ENCODE results near the gene CHST8. TPM values are rescaled to one million over a fixed set of nuclear protein-coding genes. Genes with fewer than 3 reads are reported as not detected.

The CHST8 gene
- total and polyA plus RNA-seq, 4 experiments from 2014 or later, result not detected

DNA sequence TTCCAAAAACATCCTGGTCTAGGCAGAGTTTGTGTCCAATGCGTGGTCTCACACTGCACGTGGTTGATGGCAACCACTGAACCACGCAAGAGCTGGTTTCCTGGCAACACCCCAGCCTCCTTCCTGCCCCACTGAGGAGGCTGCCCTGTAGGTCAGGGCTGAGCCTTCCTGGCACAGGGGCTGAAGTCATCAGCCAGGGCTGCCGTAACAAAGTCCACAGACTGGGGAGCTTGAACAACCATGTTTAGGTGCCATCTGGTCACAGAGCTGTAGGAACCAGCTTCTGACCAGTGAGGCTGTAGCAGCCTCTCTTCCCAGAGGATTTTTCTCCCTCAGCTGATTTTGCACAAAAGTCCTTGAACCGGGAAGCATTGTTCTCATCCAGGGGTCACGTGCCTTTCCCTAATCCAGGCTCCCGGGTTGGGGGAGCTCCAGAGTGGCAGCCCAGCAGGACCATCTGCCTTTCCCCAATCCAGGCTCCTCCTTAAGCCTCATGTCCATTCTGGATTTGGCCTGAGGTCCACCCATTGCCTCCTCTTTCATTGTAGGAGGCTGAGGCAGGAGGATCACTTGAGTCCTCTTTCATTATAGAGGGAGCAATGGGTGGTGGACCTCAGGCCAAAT is 53.9 kb downstream of the CHST8 start:
- peaks cover 6 to 24% of the 10 kb centered on the region in 2 donors for H3K27me3 Mint-ChIP-seq
- ChIA-PET CTCF (ENCODE audit: partially characterized antibody) (no interaction called here), POLR2A (ENCODE audit: partially characterized antibody) (no interaction called here)
- no peak overlapping the region for H3K27ac Mint-ChIP-seq
- H3K4me1 Mint-ChIP-seq, result no peaks in the 10 kb centered on the region
- H3K4me3 Mint-ChIP-seq, result no peak overlapping the region
- Histone ChIP-seq H3K4me3 (ENCODE audit: low read length in 2 of 2) (no peak overlapping the region), H3K9me3 (ENCODE audit: control insufficient read depth in 1 of 2, low read length in 2 of 2) (no peaks in the 10 kb centered on the region), H3K27ac (ENCODE audit: low read depth, low read length) (no peak overlapping the region), H3K36me3 (ENCODE audit: insufficient read depth, low read length) (no peaks in the 10 kb centered on the region), H3K27me3 (ENCODE audit: insufficient read depth, low read length) (no peaks in the 10 kb centered on the region), H3K4me1 (ENCODE audit: insufficient read depth, low read length) (no peaks in the 10 kb centered on the region)
- DNase-seq, result no peak
- H3K9me3 Mint-ChIP-seq, result peaks cover 0 to 2% (median 0%) of the 10 kb centered on the region in 8 donors
- intact Hi-C loops (cut with micrococcal nuclease), result no loop called here
- no peaks in the 10 kb centered on the region for H3K36me3 Mint-ChIP-seq

DNA sequence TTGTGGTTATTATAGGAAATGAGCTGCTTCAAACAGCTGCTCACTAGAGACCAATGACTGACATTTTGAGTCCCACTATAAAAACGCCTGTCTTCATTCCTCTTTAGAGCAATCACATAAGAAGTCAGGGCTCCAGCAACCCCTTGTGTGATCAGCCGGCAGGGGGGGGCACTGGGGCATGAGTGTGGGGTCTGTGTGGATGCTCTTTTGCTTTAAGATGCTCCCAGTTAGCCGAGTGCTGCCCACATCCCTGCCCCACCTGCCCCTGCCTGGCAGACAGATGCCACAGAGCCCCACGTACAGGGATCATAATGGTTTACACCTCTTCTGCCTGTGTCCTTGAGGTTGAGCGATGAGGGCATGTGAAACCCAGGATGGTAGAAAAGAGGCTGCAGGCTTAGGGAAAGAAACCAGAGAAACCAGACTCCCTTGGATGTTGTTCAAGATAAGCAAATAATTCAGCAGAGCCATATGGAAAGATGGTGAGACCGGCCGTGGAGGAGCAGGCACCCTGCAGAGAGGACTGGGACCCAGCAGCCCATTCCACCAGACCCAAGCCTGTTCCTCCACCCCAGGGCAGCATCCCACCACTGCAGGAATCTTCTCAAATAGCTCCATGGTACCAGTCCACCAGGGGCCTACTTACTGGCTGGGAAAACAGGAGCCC is 55.4 kb downstream of the CHST8 start:
- Mint-ChIP-seq H3K27ac (no peak overlapping the region), H3K4me3 (no peak overlapping the region), H3K36me3 (no peaks in the 10 kb centered on the region), H3K4me1 (no peaks in the 10 kb centered on the region), H3K27me3 (peaks cover 6 to 17% of the 10 kb centered on the region in 2 donors), H3K9me3 (peaks cover 0 to 2% (median 0%) of the 10 kb centered on the region in 8 donors)
- no peak for DNase-seq
- ChIA-PET POLR2A (ENCODE audit: partially characterized antibody) (no interaction called here), CTCF (ENCODE audit: partially characterized antibody) (no interaction called here)
- Histone ChIP-seq H3K27ac (ENCODE audit: low read depth, low read length) (no peak overlapping the region), H3K36me3 (ENCODE audit: insufficient read depth, low read length) (no peaks in the 10 kb centered on the region), H3K4me1 (ENCODE audit: insufficient read depth, low read length) (no peaks in the 10 kb centered on the region), H3K9me3 (ENCODE audit: control insufficient read depth in 1 of 2, low read length in 2 of 2) (no peaks in the 10 kb centered on the region), H3K27me3 (ENCODE audit: insufficient read depth, low read length) (no peaks in the 10 kb centered on the region), H3K4me3 (ENCODE audit: low read length in 2 of 2) (no peak overlapping the region)
- intact Hi-C loops (cut with micrococcal nuclease), result no loop called here

DNA sequence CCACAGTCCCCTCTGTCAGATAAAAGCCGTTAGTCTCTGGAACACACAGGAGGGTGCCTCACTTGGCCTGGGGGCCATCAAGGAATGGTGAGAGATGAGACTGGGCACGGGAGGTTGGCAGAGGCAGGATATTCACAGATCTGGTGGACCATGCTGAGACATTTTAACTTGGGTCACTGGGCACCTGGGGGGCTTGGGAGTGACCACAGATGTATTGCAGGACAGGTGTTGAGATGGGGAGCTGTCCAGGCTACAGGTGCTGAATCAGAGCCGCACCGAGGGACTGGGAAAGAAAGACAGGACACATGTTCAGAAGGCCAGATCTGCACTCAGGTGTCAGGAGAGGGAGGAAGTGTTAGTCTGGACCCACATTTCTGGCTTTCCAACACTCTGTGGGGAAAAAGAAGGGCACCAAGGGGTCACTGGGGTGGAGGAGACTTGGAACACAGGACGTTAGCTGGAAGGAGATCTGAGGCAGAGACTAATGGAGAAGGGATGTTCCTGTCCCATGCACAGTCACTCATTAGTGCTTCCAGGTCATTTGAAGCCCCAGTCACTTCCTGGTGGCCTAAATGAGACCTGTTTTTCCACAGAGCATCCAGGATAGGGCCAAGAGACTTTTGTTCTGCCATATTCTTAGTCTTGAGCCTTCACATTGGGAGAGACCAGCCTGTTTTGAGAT is 56.1 kb downstream of the CHST8 start:
- no peak overlapping the region for H3K4me3 ChIP-seq (ENCODE audit: low read length in 2 of 2)
- POLR2A ChIA-PET (ENCODE audit: partially characterized antibody), result no interaction called here

DNA sequence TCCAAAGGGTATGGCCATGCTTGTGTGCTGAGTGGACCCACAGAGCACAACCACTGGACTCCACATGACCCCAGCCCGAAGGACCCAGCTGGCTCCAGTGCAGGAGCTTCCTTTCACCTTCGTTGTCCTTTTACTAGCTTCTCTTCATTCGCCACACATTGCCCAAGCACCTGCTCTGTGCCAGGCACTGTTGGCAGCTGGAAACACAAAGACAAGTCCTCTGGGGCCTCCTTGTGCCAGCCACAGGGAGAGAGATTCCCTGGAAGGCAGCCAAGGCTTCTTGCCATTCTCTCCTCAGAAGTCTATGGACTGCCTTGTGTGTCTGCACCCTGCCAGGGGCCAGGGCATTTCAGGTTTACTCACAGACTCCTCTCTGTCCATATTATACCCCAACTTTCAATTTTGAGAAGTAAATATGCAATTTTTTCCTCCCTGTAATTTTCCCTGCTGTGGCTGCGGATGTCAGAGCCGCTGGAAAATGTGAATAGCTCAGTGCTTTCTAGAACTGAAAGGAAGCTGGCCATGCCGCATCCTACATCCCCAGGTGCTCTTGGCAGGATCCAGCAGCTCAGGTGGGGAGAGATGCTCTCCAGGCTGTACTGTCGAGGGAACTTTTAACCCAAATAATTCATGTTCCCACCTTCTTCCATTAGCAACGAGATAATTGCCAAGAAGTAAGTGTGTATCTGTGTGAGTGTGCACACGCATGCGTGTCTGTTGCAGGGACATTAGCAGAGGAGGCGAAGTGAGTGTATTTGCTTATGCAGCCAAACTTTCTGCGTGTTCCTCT is 57.2 kb downstream of the CHST8 start:
- intact Hi-C loops (cut with micrococcal nuclease), result no loop called here
- no peak overlapping the region for H3K4me3 ChIP-seq (ENCODE audit: low read length in 2 of 2)
- Mint-ChIP-seq H3K36me3 (no peaks in the 10 kb centered on the region), H3K27ac (no peak overlapping the region), H3K4me3 (no peak overlapping the region), H3K27me3 (peaks cover 4 to 18% of the 10 kb centered on the region in 2 donors), H3K4me1 (no peaks in the 10 kb centered on the region), H3K9me3 (peaks cover 0 to 2% (median 0%) of the 10 kb centered on the region in 8 donors)
- ChIA-PET CTCF (ENCODE audit: partially characterized antibody) (no interaction called here), POLR2A (ENCODE audit: partially characterized antibody) (no interaction called here)
- DNase-seq, result no peak
- H3K36me3 ChIP-seq (ENCODE audit: insufficient read depth, low read length), result no peaks in the 10 kb centered on the region
- no peaks in the 10 kb centered on the region for H3K27me3 ChIP-seq (ENCODE audit: insufficient read depth, low read length)
- H3K4me1 ChIP-seq (ENCODE audit: insufficient read depth, low read length), result no peaks in the 10 kb centered on the region
- no peak overlapping the region for H3K27ac ChIP-seq (ENCODE audit: low read depth, low read length)
- no peaks in the 10 kb centered on the region for H3K9me3 ChIP-seq (ENCODE audit: control insufficient read depth in 1 of 2, low read length in 2 of 2)

More for the DNA sequence above, 56.1 kb downstream of the CHST8 start:
- H3K4me3 Mint-ChIP-seq, result no peak overlapping the region
- Histone ChIP-seq H3K4me1 (ENCODE audit: insufficient read depth, low read length) (no peaks in the 10 kb centered on the region), H3K36me3 (ENCODE audit: insufficient read depth, low read length) (no peaks in the 10 kb centered on the region), H3K27ac (ENCODE audit: low read depth, low read length) (no peak overlapping the region), H3K27me3 (ENCODE audit: insufficient read depth, low read length) (no peaks in the 10 kb centered on the region), H3K9me3 (ENCODE audit: control insufficient read depth in 1 of 2, low read length in 2 of 2) (no peaks in the 10 kb centered on the region)
- intact Hi-C loops (cut with micrococcal nuclease), result no loop called here
- DNase-seq, result no peak
- CTCF ChIA-PET (ENCODE audit: partially characterized antibody), result no interaction called here
- peaks cover 0 to 2% (median 0%) of the 10 kb centered on the region in 8 donors for H3K9me3 Mint-ChIP-seq
- H3K4me1 Mint-ChIP-seq, result no peaks in the 10 kb centered on the region
- peaks cover 1 to 16% of the 10 kb centered on the region in 2 donors for H3K27me3 Mint-ChIP-seq
- H3K36me3 Mint-ChIP-seq, result no peaks in the 10 kb centered on the region
- H3K27ac Mint-ChIP-seq, result no peak overlapping the region

DNA sequence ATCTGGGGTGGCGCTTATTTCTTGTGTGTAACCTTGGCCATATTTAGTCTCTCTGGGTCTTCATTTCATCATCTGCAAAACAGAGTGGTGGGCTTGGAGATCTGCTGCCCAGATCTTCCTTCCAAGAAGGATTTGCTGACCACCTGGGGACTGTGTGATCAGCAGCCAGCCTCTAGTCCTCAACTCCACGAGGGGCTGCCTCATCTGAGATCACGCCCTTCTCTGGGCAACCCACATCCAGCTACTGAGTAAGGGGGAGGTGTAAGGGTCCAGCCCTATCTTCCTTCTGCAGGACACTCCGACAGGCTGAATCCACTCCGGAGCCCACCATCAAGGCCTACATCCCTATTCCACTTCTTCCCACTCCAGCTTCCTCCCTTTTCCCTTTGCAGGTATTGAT is 57.9 kb downstream of the CHST8 start:
- DNase-seq, result no peak
- no peak overlapping the region for H3K4me3 ChIP-seq (ENCODE audit: low read length in 2 of 2)
- Mint-ChIP-seq H3K4me1 (no peaks in the 10 kb centered on the region), H3K9me3 (peaks cover 0 to 2% (median 0%) of the 10 kb centered on the region in 8 donors), H3K4me3 (no peak overlapping the region), H3K27me3 (peaks cover 4 to 18% of the 10 kb centered on the region in 2 donors), H3K27ac (no peak overlapping the region), H3K36me3 (no peaks in the 10 kb centered on the region)
- no peaks in the 10 kb centered on the region for H3K27me3 ChIP-seq (ENCODE audit: insufficient read depth, low read length)
- no peaks in the 10 kb centered on the region for H3K4me1 ChIP-seq (ENCODE audit: insufficient read depth, low read length)
- no peaks in the 10 kb centered on the region for H3K36me3 ChIP-seq (ENCODE audit: insufficient read depth, low read length)
- no peaks in the 10 kb centered on the region for H3K9me3 ChIP-seq (ENCODE audit: control insufficient read depth in 1 of 2, low read length in 2 of 2)
- intact Hi-C loops (cut with micrococcal nuclease), result no loop called here
- ChIA-PET POLR2A (ENCODE audit: partially characterized antibody) (no interaction called here), CTCF (ENCODE audit: partially characterized antibody) (no interaction called here)
- H3K27ac ChIP-seq (ENCODE audit: low read depth, low read length), result no peak overlapping the region

DNA sequence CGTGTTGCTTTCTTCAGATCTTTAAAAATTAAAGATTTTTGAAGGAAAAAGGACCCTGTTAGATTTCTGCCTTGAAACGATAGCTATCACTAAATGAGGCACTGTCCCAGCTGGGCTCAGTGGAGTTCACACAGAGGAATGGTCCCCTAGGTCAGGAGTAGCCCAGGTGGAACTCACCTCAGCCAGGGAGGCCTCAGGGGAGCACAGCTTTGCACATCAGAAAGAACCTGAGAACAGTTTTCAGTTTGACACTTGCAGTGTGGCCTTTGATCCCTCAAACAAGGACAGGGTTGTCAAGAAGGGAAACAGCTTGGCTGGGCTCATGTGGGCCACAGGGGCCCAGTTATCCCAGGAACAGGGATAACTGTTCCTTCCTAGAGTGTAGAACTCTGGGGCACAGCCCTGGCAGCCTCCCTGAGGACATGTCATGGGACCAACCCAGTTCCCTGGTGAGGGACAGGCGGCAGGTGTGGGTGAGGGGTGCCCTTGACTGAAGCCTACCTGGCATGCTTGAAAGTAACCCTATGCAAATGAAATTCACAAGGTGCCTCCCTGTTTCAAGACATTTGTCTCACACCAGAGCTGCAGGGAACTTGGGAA is 59.4 kb downstream of the CHST8 start:
- ChIA-PET CTCF (ENCODE audit: partially characterized antibody) (no interaction called here), POLR2A (ENCODE audit: partially characterized antibody) (no interaction called here)
- H3K27ac Mint-ChIP-seq, result no peak overlapping the region
- Histone ChIP-seq H3K9me3 (ENCODE audit: control insufficient read depth in 1 of 2, low read length in 2 of 2) (no peaks in the 10 kb centered on the region), H3K27ac (ENCODE audit: low read depth, low read length) (no peak overlapping the region), H3K36me3 (ENCODE audit: insufficient read depth, low read length) (no peaks in the 10 kb centered on the region), H3K4me1 (ENCODE audit: insufficient read depth, low read length) (no peaks in the 10 kb centered on the region), H3K27me3 (ENCODE audit: insufficient read depth, low read length) (no peaks in the 10 kb centered on the region), H3K4me3 (ENCODE audit: low read length in 2 of 2) (no peak overlapping the region)
- H3K4me1 Mint-ChIP-seq, result no peaks in the 10 kb centered on the region
- DNase-seq, result no peak
- peaks cover 0 to 2% (median 0%) of the 10 kb centered on the region in 8 donors for H3K9me3 Mint-ChIP-seq
- no peak overlapping the region for H3K4me3 Mint-ChIP-seq
- intact Hi-C loops (cut with micrococcal nuclease), result no loop called here
- H3K27me3 Mint-ChIP-seq, result peaks cover 11 to 26% of the 10 kb centered on the region in 2 donors
- H3K36me3 Mint-ChIP-seq, result no peaks in the 10 kb centered on the region
